CD14-positive monocyte (primary cell): ENCODE data around the gene HSD17B3. TPM values are rescaled to one million over a fixed set of nuclear protein-coding genes. Genes with fewer than 3 reads are reported as not detected.

Experiments
- DNase-seq, 3 donors: peaks; one replicate each; pipeline ENCODE4 v3.0.0-alpha.2; 2011 to 2022
- H2AFZ ChIP-seq: 2 replicates; pipeline ENCODE4 v1.6.0; 2012; ENCODE audit warnings: mild to moderate bottlenecking, low read depth, low read length, inconsistent platforms; ENCODE audit not compliant: insufficient read depth, poor library complexity, severe bottlenecking
- H3K27ac ChIP-seq, 2 donors: 1 replicate in 1 of 2; 2 replicates in 1 of 2; pipeline ENCODE4 v1.5.1; 2012 to 2013; ENCODE audit warnings: low read length in 2 of 2, control low read depth in 1 of 2, inconsistent platforms in 1 of 2, low read depth in 1 of 2, mild to moderate bottlenecking in 1 of 2
- H3K27me3 ChIP-seq, 2 donors: one replicate each; pipeline versions ENCODE4 v1.6.0 to v1.6.1; 2011 to 2013; ENCODE audit warnings: low read length in 2 of 2; ENCODE audit not compliant: control insufficient read depth in 2 of 2, insufficient read depth in 2 of 2
- H3K36me3 ChIP-seq, 2 donors: replicated peaks in 1 of 2; 1 replicate in 1 of 2; 2 replicates in 1 of 2; pipeline versions ENCODE4 v1.5.1 to v1.6.1; 2012 to 2013; ENCODE audit warnings: low read length in 2 of 2, control low read depth in 1 of 2, inconsistent platforms in 1 of 2, mild to moderate bottlenecking in 1 of 2; ENCODE audit not compliant: insufficient read depth in 2 of 2, control insufficient read depth in 1 of 2
- H3K4me1 ChIP-seq, 2 donors: 1 replicate in 1 of 2; 2 replicates in 1 of 2; pipeline versions ENCODE4 v1.5.1 to v1.6.1; 2012 to 2013; ENCODE audit warnings: low read length in 2 of 2, control low read depth in 1 of 2, inconsistent platforms in 1 of 2, mild to moderate bottlenecking in 1 of 2, moderate library complexity in 1 of 2; ENCODE audit not compliant: insufficient read depth in 2 of 2, control insufficient read depth in 1 of 2
- H3K4me2 ChIP-seq: replicated peaks from 2 replicates; pipeline ENCODE3; 2012; ENCODE audit warnings: low read length, moderate library complexity, mild to moderate bottlenecking; ENCODE audit not compliant: poor library complexity, severe bottlenecking; ENCODE audit errors: extremely low read depth
- H3K4me3 ChIP-seq, 3 experiments: fragments of 200-600 bp in 1 of 3; sonication (generic) in 1 of 3; replicated peaks in 1 of 3; 1 replicate in 2 of 3; 2 replicates in 1 of 3; pipeline ENCODE4 v1.5.1; 2011 to 2013; ENCODE audit warnings: low read length in 3 of 3, mild to moderate bottlenecking in 3 of 3, control low read depth in 2 of 3, low read depth in 2 of 3, inconsistent platforms in 1 of 3, moderate library complexity in 1 of 3
- H3K79me2 ChIP-seq: 2 replicates; pipeline ENCODE4 v1.6.0; 2012; ENCODE audit warnings: mild to moderate bottlenecking, control low read depth, inconsistent platforms, low read length, moderate library complexity; ENCODE audit not compliant: insufficient read depth
- H3K9ac ChIP-seq: 2 replicates; pipeline ENCODE4 v1.6.0; 2017; ENCODE audit warnings: low read length, mild to moderate bottlenecking; ENCODE audit not compliant: insufficient read depth, poor library complexity, severe bottlenecking
- H3K9me3 ChIP-seq, 2 donors: replicated peaks in 1 of 2; 1 replicate in 1 of 2; 2 replicates in 1 of 2; pipeline versions ENCODE4 v1.5.1 to v1.6.1; 2012 to 2013; ENCODE audit warnings: low read length in 2 of 2, control low read depth in 1 of 2; ENCODE audit not compliant: control insufficient read depth in 1 of 2, insufficient read depth in 1 of 2
- H4K20me1 ChIP-seq: 2 replicates; pipeline ENCODE4 v1.6.0; 2012; ENCODE audit warnings: mild to moderate bottlenecking, low read length, control low read depth, moderate library complexity; ENCODE audit not compliant: insufficient read depth
- H3K27ac Mint-ChIP-seq, 7 donors: one replicate each; pipeline ENCODE4 v1.8.0; 2020; ENCODE audit warnings: mild to moderate bottlenecking in 7 of 7, mixed read lengths in 7 of 7, moderate library complexity in 6 of 7, inconsistent platforms in 2 of 7
- H3K27me3 Mint-ChIP-seq, 3 donors: one replicate each; pipeline ENCODE4 v1.8.0; 2021 to 2022; ENCODE audit warnings: low read depth in 3 of 3, mild to moderate bottlenecking in 3 of 3, mixed read lengths in 3 of 3, moderate library complexity in 3 of 3, inconsistent platforms in 1 of 3
- H3K36me3 Mint-ChIP-seq, 2 donors: one replicate each; pipeline ENCODE4 v1.8.0; 2020; ENCODE audit warnings: mixed read lengths in 2 of 2, inconsistent platforms in 1 of 2, mild to moderate bottlenecking in 1 of 2
- H3K4me1 Mint-ChIP-seq: one replicate; pipeline ENCODE4 v1.8.0; 2020; ENCODE audit warnings: mild to moderate bottlenecking, mixed read lengths
- H3K4me3 Mint-ChIP-seq, 2 donors: one replicate each; pipeline ENCODE4 v1.8.0; 2020; ENCODE audit warnings: mild to moderate bottlenecking in 2 of 2, mixed read lengths in 2 of 2, moderate library complexity in 1 of 2
- H3K9me3 Mint-ChIP-seq, 7 donors: one replicate each; pipeline ENCODE4 v1.8.0; 2020 to 2022; ENCODE audit warnings: mixed read lengths in 7 of 7, mild to moderate bottlenecking in 6 of 7, moderate library complexity in 6 of 7, inconsistent platforms in 2 of 7
- CTCF ChIP-seq: fragments of 200-600 bp; IDR thresholded peaks from one replicate; pipeline ENCODE4 v1.8.0; 2022; ENCODE audit warnings: antibody characterized with exemption, mild to moderate bottlenecking
- WGBS: methylation state at CpG from one replicate; pipeline ENCODE4 v1.1.5; 2013; ENCODE audit warnings: missing lambda C conversion rate; ENCODE audit not compliant: insufficient coverage; 5-methylcytosine and 5-hydroxymethylcytosine counted together
- intact Hi-C, 2 donors: fragments of 100-400 bp; cut with micrococcal nuclease; formaldehyde crosslinking; loops; one replicate each; pipeline versions ENCODE4 v1.15.0 to v1.15.1; 2023
- polyA plus RNA-seq, 3 donors: library from polyadenylated mRNA; depleted of rRNA in 1 of 3; unstranded in 2 of 3; stranded (reverse) in 1 of 3; fragments of 300-500 nt in 2 of 3; fragments of >200 nt in 1 of 3; fragmentation: Illumina TruSeq in 2 of 3; gene quantifications; 1 replicate in 2 of 3; 2 replicates in 1 of 3; pipeline ENCODE4 v1.2.3, GENCODE V29; 2012 to 2021

Gene HSD17B3
- polyA plus RNA-seq, 3 donors = 0.09 TPM; not detected in 2

GRCh38 chr9:96258967-96259366 lies 43.0 kb downstream of the HSD17B3 start:
- Histone ChIP-seq H3K27me3 (no peaks in the 10 kb centered on the region), H3K4me3 (no peak overlapping the region), H3K36me3 (no peaks in the 10 kb centered on the region), H2AFZ (no peak overlapping the region), H3K4me2 (no peak overlapping the region), H3K79me2 (no peaks in the 10 kb centered on the region), H3K9me3 (no peaks in the 10 kb centered on the region), H4K20me1 (no peaks in the 10 kb centered on the region), H3K27ac (no peak overlapping the region), H3K9ac (no peak overlapping the region), H3K4me1 (no peaks in the 10 kb centered on the region)
- Mint-ChIP-seq H3K9me3 (peaks cover 0 to 3% (median 0%) of the 10 kb centered on the region in 7 donors), H3K4me1 (peaks cover 3% of the 10 kb centered on the region), H3K27ac (no peak overlapping the region), H3K27me3 (peaks cover 4 to 16% (median 6%) of the 10 kb centered on the region in 3 donors), H3K36me3 (no peaks in the 10 kb centered on the region), H3K4me3 (no peak overlapping the region)
- 89% methylated on average over 4 of the region's 4 CpGs for WGBS
- no peak for TF ChIP-seq CTCF
- no peak for DNase-seq
- intact Hi-C loops = no loop called here

GRCh38 chr9:96256800-96257199 lies 45.2 kb downstream of the HSD17B3 start:
- H3K9me3 ChIP-seq = no peaks in the 10 kb centered on the region
- no peak overlapping the region for H2AFZ ChIP-seq
- Mint-ChIP-seq H3K27ac (no peak overlapping the region), H3K27me3 (peaks cover 9 to 18% (median 10%) of the 10 kb centered on the region in 3 donors), H3K4me3 (no peak overlapping the region), H3K9me3 (peaks cover 0 to 3% (median 0%) of the 10 kb centered on the region in 7 donors), H3K4me1 (peaks cover 3% of the 10 kb centered on the region), H3K36me3 (no peaks in the 10 kb centered on the region)
- no peaks in the 10 kb centered on the region for H4K20me1 ChIP-seq
- no peak overlapping the region for H3K9ac ChIP-seq
- H3K4me3 ChIP-seq = no peak overlapping the region
- no peak overlapping the region for H3K27ac ChIP-seq
- no peaks in the 10 kb centered on the region for H3K27me3 ChIP-seq
- no peak for DNase-seq
- H3K36me3 ChIP-seq = no peaks in the 10 kb centered on the region
- WGBS = 20% methylated on average over 5 of the region's 9 CpGs
- intact Hi-C loops = no loop called here
- H3K4me2 ChIP-seq = no peak overlapping the region
- no peak for TF ChIP-seq CTCF
- H3K79me2 ChIP-seq = no peaks in the 10 kb centered on the region
- H3K4me1 ChIP-seq = no peaks in the 10 kb centered on the region
